Right atrium auricular region (tissue), 2 donors: ENCODE data around the gene UBAP2. TPM values are rescaled to one million over a fixed set of nuclear protein-coding genes. Genes with fewer than 3 reads are reported as not detected.

Experiments used
- DNase-seq: peaks from one replicate; pipeline ENCODE4 v3.0.0-alpha.2; 2019; ENCODE audit warnings: low spot score
- H3K27ac ChIP-seq, 2 donors: fragments of 200-600 bp; sonication (generic); 1 replicate in 1 of 2; 2 replicates in 1 of 2; pipeline ENCODE4 v1.5.1; 2016 to 2019
- H3K27me3 ChIP-seq, 2 donors: fragments of 200-600 bp; sonication (generic); one replicate each; pipeline versions ENCODE4 v1.5.1 to v1.6.0; 2017 to 2019
- H3K36me3 ChIP-seq: fragments of 200-600 bp; sonication (generic); one replicate; pipeline ENCODE4 v1.5.1; 2016
- H3K4me1 ChIP-seq, 2 donors: fragments of 200-600 bp; sonication (generic); one replicate each; pipeline versions ENCODE4 v1.5.1 to v1.6.0; 2017 to 2019
- H3K4me3 ChIP-seq, 2 donors: fragments of 200-600 bp; sonication (generic); 1 replicate in 1 of 2; 2 replicates in 1 of 2; pipeline ENCODE4 v1.5.1; 2017 to 2019; ENCODE audit warnings: mild to moderate bottlenecking in 1 of 2, moderate library complexity in 1 of 2
- H3K9me3 ChIP-seq, 2 donors: fragments of 200-600 bp; sonication (generic); one replicate each; pipeline ENCODE4 v1.5.1; 2019
- CTCF ChIP-seq, 2 donors: fragments of 200-600 bp; sonication (generic); IDR thresholded peaks; one replicate each; pipeline ENCODE4 v1.5.1; 2019; ENCODE audit warnings: antibody characterized with exemption in 2 of 2
- total RNA-seq, 2 donors: library from RNA; depleted of rRNA; stranded (reverse); fragments of >200 nt; gene quantifications; one replicate each; pipeline ENCODE4 v1.1.0, GENCODE V29; 2016

UBAP2 gene
- total RNA-seq, 2 donors from 2014 or later, result 17.3 to 21.8 TPM

- no peak overlapping the region for H3K4me3 ChIP-seq
- H3K27ac ChIP-seq, result no peak overlapping the region
- no peak for TF ChIP-seq CTCF (IDR thresholded peaks at IDR 0.05)
- H3K36me3 ChIP-seq, result peaks cover 34% of the 10 kb centered on the region
- DNase-seq, result no peak
- H3K9me3 ChIP-seq, result no peaks in the 10 kb centered on the region
- no peaks in the 10 kb centered on the region for H3K4me1 ChIP-seq
- H3K27me3 ChIP-seq, result no peaks in the 10 kb centered on the region
These were observed 135.1 kb downstream of the UBAP2 start for GRCh38 chr9:33913541-33913940.

GRCh38 chr9:33908749-33909148 lies 139.9 kb downstream of the UBAP2 start:
- Histone ChIP-seq H3K4me3 (no peak overlapping the region), H3K36me3 (peaks cover 19% of the 10 kb centered on the region), H3K4me1 (peaks cover 0 to 23% of the 10 kb centered on the region in 2 donors), H3K27me3 (no peaks in the 10 kb centered on the region), H3K27ac (no peak overlapping the region), H3K9me3 (no peaks in the 10 kb centered on the region)
- DNase-seq, result no peak
- TF ChIP-seq CTCF (IDR thresholded peaks at IDR 0.05), result no peak

- Histone ChIP-seq H3K4me1 (peaks cover 0 to 23% of the 10 kb centered on the region in 2 donors), H3K27ac (no peak overlapping the region), H3K36me3 (peaks cover 14% of the 10 kb centered on the region), H3K9me3 (no peaks in the 10 kb centered on the region), H3K4me3 (no peak overlapping the region), H3K27me3 (no peaks in the 10 kb centered on the region)
- no peak for DNase-seq
- no peak for TF ChIP-seq CTCF (IDR thresholded peaks at IDR 0.05)
These were observed 140.6 kb downstream of the UBAP2 start for GRCh38 chr9:33908114-33908513.

- H3K36me3 ChIP-seq, result peaks cover 9% of the 10 kb centered on the region
- H3K9me3 ChIP-seq, result no peaks in the 10 kb centered on the region
- no peaks in the 10 kb centered on the region for H3K27me3 ChIP-seq
- H3K4me1 ChIP-seq, result peaks cover 0 to 23% of the 10 kb centered on the region in 2 donors
- no peak overlapping the region for H3K4me3 ChIP-seq
- no peak overlapping the region for H3K27ac ChIP-seq
- TF ChIP-seq CTCF (IDR thresholded peaks at IDR 0.05), result no peak
- DNase-seq, result no peak
These were observed 141.3 kb downstream of the UBAP2 start for GRCh38 chr9:33907347-33907746.

GRCh38 chr9:33906769-33907168 lies 141.9 kb downstream of the UBAP2 start:
- no peak overlapping the region for H3K4me3 ChIP-seq
- H3K27me3 ChIP-seq, result no peaks in the 10 kb centered on the region
- peaks cover 6% of the 10 kb centered on the region for H3K36me3 ChIP-seq
- no peak for TF ChIP-seq CTCF (IDR thresholded peaks at IDR 0.05)
- H3K4me1 ChIP-seq, result peaks cover 0 to 23% of the 10 kb centered on the region in 2 donors
- no peaks in the 10 kb centered on the region for H3K9me3 ChIP-seq
- no peak for DNase-seq
- no peak overlapping the region for H3K27ac ChIP-seq

GRCh38 chr9:33905137-33905536 lies 143.6 kb downstream of the UBAP2 start:
- no peaks in the 10 kb centered on the region for H3K27me3 ChIP-seq
- peaks cover 0 to 23% of the 10 kb centered on the region in 2 donors for H3K4me1 ChIP-seq
- H3K9me3 ChIP-seq, result no peaks in the 10 kb centered on the region
- no peak for DNase-seq
- peaks cover 15% of the 10 kb centered on the region for H3K36me3 ChIP-seq
- no peak for TF ChIP-seq CTCF (IDR thresholded peaks at IDR 0.05)
- no peak overlapping the region for H3K4me3 ChIP-seq
- no peak overlapping the region for H3K27ac ChIP-seq
